Measurements from ENCODE around the gene ABCC1.

DNA sequence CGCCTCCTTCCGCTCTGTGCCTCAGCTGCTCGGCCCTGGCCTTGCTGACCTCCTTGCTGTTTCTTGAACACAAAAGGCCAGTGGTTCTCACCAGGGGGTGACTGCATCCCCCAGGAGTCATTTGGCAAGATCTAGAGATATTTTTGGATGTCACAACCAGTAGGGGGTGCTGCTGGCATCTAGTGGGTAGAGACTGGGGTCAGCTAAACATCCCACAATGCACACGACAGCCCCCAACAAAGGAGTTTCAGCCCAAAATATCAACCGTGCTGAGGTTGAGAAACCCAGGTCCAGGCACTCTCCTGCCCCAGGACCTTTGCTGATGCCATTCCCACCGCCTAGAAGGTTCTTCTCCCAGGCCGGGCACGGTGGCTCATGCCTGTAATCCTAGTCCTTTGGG is 234.1 kb downstream of the ABCC1 start:
- TF ChIP-seq EZH2 (IDR thresholded peaks at IDR 0.05; ENCODE audit: borderline replicate concordance, insufficient read depth, low read length, poor library complexity, severe bottlenecking) (no peak), EP300 (conservative IDR thresholded peaks at IDR 0.05; ENCODE audit: poor library complexity, severe bottlenecking) (no peak)
- TF ChIP-seq, protein P1, sequence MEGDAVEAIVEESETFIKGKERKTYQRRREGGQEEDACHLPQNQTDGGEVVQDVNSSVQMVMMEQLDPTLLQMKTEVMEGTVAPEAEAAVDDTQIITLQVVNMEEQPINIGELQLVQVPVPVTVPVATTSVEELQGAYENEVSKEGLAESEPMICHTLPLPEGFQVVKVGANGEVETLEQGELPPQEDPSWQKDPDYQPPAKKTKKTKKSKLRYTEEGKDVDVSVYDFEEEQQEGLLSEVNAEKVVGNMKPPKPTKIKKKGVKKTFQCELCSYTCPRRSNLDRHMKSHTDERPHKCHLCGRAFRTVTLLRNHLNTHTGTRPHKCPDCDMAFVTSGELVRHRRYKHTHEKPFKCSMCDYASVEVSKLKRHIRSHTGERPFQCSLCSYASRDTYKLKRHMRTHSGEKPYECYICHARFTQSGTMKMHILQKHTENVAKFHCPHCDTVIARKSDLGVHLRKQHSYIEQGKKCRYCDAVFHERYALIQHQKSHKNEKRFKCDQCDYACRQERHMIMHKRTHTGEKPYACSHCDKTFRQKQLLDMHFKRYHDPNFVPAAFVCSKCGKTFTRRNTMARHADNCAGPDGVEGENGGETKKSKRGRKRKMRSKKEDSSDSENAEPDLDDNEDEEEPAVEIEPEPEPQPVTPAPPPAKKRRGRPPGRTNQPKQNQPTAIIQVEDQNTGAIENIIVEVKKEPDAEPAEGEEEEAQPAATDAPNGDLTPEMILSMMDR (IDR thresholded peaks at IDR 0.05; ENCODE audit: poor library complexity, severe bottlenecking), result no peak
